Measurements from ENCODE around the gene LARGE1.

Gene LARGE1

GRCh38 chr22:33851240-33851639 is 69.0 kb downstream of the LARGE1 start:
- DNase-seq = no peak

- no peak for DNase-seq
These were observed 69.6 kb downstream of the LARGE1 start for GRCh38 chr22:33850724-33851123.

GRCh38 chr22:33850193-33850592 is 70.1 kb downstream of the LARGE1 start:
- no peak for DNase-seq

- DNase-seq = no peak
These were observed 72.0 kb downstream of the LARGE1 start for GRCh38 chr22:33848251-33848650.

- no peak for DNase-seq
These were observed 76.0 kb downstream of the LARGE1 start for GRCh38 chr22:33844273-33844672.

GRCh38 chr22:33842421-33843094 is 77.7 kb downstream of the LARGE1 start:
- DNase-seq = no peak

GRCh38 chr22:33842006-33842354 is 78.3 kb downstream of the LARGE1 start:
- no peak for DNase-seq

- DNase-seq = no peak
These were observed 78.8 kb downstream of the LARGE1 start for GRCh38 chr22:33841281-33842005.

GRCh38 chr22:33838644-33839043 is 81.6 kb downstream of the LARGE1 start:
- DNase-seq = no peak

- DNase-seq = no peak
These were observed 82.5 kb downstream of the LARGE1 start for GRCh38 chr22:33837826-33838225.

GRCh38 chr22:33835265-33835664 is 85.0 kb downstream of the LARGE1 start:
- DNase-seq = no peak

GRCh38 chr22:33832558-33833151 is 87.6 kb downstream of the LARGE1 start:
- no peak for DNase-seq

- no peak for DNase-seq
These were observed 88.6 kb downstream of the LARGE1 start for GRCh38 chr22:33831651-33832050.

GRCh38 chr22:33831207-33831606 is 89.1 kb downstream of the LARGE1 start:
- no peak for DNase-seq

- DNase-seq = no peak
These were observed 90.6 kb downstream of the LARGE1 start for GRCh38 chr22:33829546-33830280.

GRCh38 chr22:33828302-33828701 is 92.0 kb downstream of the LARGE1 start:
- no peak for DNase-seq

GRCh38 chr22:33825761-33826160 is 94.5 kb downstream of the LARGE1 start:
- no peak for DNase-seq

GRCh38 chr22:33823552-33823951 is 96.7 kb downstream of the LARGE1 start:
- DNase-seq = no peak

GRCh38 chr22:33821290-33821689 is 99.0 kb downstream of the LARGE1 start:
- DNase-seq = no peak

GRCh38 chr22:33819743-33820142 is 100.5 kb downstream of the LARGE1 start:
- no peak for DNase-seq

GRCh38 chr22:33817512-33818127 is 102.7 kb downstream of the LARGE1 start:
- DNase-seq = no peak

GRCh38 chr22:33812360-33812977 is 107.8 kb downstream of the LARGE1 start:
- no peak for DNase-seq

- no peak for DNase-seq
These were observed 108.6 kb downstream of the LARGE1 start for GRCh38 chr22:33811686-33812085.

Measured in NCI-H2081 treated with DMSO at 0.1 percent for 48 hours (cell line).